Measurements from ENCODE around the gene STK24.
A peak's percentile ranks its signal among the peaks of the same experiment; 100 is the strongest.

STK24 gene

DNA sequence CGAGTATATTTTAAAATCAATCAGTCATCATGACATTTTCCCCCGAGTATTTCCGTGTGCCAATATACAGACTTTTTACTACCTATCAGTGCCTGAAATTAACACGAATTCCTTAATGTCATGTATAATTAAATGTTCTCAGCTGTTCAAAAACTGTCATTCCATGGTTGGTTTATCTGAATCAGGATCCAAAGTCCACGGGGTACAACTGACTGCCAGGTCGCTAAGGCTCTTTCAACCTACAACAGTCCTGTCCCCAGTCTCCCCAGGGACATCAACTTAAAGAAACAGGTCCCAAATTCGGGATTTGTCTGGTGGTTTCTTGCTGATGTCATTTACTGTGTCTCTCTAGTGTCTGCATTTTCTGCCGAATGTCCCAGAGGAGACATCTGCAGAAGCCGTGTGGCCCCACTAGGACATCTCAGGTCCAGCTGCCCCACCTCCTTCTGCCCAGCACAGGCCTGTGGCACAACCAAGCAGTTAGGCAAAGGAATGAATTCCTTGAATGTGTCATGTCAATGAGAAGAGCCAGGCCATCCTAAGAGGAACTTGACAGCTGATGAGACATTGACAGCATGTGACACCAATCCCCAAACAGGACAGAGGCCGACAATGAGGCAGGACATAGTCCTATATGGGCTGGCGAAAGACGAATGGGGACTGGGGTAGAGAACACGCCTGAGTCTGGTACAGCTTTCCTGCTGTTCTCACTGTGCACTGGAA lies 109.5 kb downstream of the STK24 start:
- no peak for DNase-seq

DNA sequence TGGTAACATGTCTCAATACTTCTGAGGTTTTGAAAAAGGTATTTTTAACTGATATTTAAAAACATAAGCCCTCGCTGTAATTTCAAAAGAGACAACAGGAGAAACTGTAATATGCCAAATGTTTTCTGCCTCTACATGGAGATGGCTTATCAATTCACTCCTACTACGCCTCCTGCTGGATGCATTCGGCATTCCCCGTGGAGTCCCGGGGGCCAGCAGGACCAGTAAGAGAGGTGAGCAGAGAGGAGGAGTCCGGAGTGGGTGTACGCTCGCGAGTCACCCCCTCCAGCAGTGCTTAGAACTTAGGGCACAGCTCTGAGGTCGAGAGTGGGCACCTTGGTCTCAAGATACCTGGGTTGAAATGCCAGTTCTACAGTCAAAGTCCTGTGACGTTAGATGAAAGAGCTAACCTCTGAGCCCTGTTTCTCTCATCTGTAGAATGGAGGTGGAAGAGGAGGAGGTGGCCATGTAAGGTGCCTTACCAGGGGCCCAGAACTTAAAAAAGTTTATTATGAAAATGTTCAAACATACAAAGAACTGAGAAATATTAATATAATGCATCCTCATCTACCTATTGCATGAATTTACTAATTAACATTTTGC lies 110.2 kb downstream of the STK24 start:
- peak; percentile 38 for DNase-seq

GRCh38 chr13:98462946-98463345 lies 114.0 kb downstream of the STK24 start:
- DNase-seq: no peak

- DNase-seq: no peak
Observed at GRCh38 chr13:98462241-98462882, 114.5 kb downstream of the STK24 start.

DNA sequence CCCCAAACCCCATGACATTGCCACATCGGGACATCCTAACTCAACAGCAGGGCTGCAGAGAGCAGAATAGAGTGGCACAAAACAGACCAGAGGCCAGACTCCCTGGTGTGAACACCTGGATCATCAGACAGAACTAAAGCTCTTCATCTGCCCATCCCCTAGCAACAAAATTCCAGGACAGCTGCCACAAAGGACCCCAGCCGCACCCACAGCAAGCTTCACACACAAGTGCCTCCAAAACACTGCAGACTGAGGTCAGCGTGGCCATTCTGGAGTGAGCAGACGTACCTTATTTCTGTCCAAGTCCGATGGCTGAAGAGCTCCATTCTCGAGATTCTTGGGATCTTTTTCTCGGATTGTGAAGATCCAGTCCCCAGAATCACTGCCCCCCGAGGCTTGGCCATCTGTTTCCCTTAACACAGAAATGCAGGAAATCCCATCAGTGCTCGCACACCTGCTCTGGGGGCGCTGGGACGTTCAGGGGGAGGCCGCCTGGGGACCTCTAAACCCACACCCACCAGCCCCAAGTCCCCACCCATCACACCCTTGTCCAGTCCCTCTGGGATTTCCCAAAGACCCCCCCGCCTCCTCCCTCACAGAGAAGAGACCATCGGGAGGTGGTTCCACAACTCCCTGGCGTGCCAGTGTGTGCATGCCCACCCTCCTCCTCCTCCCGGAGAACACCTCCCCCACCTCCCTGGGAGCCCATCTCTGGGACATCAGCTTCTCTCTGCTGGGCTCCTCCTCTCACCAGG lies 115.2 kb downstream of the STK24 start:
- no peak for DNase-seq

DNA sequence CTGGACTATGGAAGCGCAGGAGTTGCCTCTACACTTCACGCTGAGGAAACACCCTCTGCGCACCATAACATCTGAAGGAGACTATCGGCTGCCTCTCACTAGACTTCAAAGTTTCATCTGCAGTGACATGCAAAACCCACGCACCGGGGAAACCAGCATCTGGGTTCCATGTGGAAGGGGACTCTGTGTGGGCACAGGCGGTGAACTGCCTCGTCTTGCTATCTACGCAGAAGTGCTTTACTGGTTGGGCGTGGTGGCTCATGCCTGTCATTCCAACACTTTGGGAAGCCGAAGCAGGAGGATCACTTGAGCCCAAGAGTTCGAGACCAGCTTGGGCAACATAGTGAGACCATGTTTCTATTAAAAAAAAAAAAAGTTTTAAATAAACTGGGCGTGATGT lies 116.4 kb downstream of the STK24 start:
- no peak for DNase-seq

GRCh38 chr13:98459721-98460370 lies 117.1 kb downstream of the STK24 start:
- DNase-seq: no peak

GRCh38 chr13:98459171-98459681 lies 117.7 kb downstream of the STK24 start:
- DNase-seq: no peak

DNA sequence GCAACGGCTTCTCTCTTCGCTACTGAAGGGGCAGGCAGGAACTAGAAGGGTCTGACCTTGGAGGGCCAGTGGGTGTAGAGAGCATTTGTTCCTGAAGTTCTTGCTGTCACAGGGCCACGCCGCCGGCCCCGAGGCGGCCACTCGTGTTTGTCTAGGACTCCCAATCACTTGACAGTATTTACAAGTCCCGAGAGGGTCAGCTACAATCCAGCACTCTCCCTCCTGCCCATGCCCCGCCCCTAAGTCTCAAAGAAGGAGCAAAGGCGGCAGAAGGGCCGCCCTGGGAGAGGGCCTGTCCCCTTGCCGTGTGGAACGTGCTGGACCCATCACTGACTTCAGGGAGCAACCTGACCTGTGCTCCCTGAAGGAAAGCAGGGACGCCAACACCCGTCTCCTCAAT lies 118.5 kb downstream of the STK24 start:
- no peak for DNase-seq

DNA sequence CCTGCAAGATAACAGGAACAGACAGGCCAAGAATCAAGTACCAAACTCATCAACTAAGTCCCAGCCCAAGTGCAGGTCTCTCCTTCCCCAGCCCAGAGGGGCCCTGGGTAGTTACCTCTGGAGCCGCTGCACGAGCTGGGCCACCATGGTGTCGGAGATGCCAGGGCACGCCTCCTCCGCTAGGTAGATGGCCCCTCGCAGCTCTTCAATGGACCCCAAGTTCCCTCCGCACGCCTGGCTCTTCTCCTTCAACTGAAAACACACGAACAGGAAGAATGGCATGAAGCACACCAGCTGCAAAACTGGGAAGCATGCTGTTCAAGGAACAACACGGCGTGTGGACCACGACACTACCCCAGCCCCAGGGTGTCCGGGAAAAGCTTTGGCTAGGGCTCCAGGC lies 119.9 kb downstream of the STK24 start:
- no peak for DNase-seq

- no peak for DNase-seq
Observed at GRCh38 chr13:98456413-98456845, 120.5 kb downstream of the STK24 start.

DNA sequence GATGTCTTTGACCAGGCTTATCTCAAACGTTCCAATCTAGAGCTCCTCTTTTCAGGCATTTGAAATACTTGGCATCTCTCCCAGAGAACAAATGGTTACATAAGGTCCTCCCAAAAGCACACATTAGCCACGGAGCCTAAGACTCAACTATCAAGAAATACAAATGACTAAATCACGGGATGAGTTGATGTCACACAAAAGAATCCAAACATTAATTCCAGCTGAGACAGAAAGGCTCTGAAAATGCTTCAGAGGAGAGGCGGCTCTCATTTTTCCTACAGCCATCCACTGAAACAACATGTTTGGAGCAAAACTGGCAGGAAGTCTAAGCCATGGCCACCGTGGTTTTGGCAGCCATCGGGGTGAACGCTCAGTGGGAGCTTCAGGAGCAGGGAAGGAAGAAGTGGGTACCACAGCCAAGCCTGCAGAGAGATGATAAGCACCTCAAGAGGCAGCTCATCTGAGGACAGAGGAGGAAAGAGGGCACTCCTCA lies 122.5 kb downstream of the STK24 start:
- DNase-seq: peak; percentile 75

GRCh38 chr13:98452851-98453843 lies 123.8 kb downstream of the STK24 start:
- DNase-seq: no peak

DNA sequence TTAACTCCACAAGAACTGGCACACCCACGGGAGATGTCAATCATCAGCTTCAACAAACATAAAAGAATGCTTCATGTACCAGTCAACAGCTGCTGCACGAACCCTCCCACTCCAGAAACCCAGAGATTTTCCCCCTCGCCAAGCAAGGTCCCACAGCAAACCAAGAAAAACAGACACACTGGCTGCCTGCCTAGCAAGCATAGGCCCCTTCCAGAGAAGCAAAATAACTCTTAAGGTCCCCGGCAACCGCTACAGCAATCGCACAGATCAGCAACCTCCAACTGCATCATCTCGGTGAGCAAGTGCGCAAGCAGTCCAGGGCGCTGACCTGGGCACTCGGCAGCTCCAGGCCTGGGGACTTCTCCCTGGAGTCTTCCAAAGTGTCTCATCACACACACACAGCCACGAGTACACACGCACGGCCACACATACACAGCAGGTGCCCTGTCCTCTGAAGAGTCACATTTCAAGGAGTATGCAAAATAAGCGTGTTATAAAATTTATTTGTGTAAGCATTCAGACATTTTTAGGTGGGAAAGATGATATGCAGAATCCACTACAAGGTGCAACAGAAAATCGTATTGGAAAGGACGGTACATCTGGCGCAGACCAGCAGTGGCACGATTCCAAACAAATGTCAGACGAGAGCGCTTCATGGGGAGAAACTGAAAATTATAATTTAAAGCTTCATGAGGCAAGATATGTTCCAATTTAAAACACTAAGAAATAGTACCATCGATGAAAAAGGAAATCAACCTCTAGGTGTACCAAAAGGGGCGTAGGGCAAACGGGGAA lies 125.0 kb downstream of the STK24 start:
- no peak for DNase-seq

- DNase-seq: no peak
Observed at GRCh38 chr13:98450539-98451111, 126.3 kb downstream of the STK24 start.

- no peak for DNase-seq
Observed at GRCh38 chr13:98450026-98450425, 126.9 kb downstream of the STK24 start.

GRCh38 chr13:98449273-98449672 lies 127.6 kb downstream of the STK24 start:
- DNase-seq: no peak

GRCh38 chr13:98448642-98448928 lies 128.3 kb downstream of the STK24 start:
- DNase-seq: no peak

GRCh38 chr13:98447881-98448641 lies 128.8 kb downstream of the STK24 start:
- DNase-seq: no peak

DNA sequence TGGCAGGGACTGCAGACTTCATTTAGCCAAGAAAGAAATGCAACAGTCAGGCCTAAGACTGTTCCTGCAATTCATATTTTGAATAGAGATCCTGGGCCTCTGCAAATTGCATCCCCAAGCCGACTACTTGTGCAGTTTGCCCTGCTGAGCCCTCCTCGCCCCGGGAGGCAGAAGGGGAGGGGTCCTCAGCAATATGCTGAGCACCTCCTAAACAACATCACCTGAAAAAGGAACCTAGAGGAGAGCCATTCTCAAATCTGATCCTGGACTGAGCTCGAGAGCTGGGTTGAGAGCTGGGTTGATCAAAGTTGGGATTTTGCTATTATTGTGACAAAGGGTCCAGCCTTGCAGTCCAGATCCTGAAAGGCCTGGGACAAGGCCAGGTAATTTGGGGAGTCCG lies 129.8 kb downstream of the STK24 start:
- DNase-seq: no peak
